ENCODE data around the gene LENG9.
A peak's percentile ranks its signal among the peaks of the same experiment; 100 is the strongest.

LENG9 gene

GRCh38 chr19:54436031-54436523 lies 27.5 kb downstream of the LENG9 start:
- no peak for ATAC-seq

GRCh38 chr19:54435551-54436016 lies 28.0 kb downstream of the LENG9 start:
- no peak for ATAC-seq

DNA sequence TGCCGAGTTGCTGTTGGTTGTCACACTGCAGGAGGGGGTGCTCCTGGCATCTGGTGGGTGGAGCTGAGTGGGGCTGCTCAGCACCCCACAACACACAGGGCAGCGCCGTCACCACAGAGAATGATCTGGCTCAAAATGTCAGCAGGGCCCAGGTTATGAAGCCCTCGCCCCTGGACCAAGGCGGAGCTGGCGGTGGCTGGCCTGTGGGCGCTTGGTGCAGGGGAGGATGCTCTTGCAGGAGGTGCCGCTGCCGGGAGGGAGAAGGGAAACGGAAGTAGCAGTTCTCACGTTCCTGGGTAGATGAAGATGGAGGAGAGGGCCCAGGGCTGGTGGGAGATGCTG lies 28.7 kb downstream of the LENG9 start:
- no peak for ATAC-seq

DNA sequence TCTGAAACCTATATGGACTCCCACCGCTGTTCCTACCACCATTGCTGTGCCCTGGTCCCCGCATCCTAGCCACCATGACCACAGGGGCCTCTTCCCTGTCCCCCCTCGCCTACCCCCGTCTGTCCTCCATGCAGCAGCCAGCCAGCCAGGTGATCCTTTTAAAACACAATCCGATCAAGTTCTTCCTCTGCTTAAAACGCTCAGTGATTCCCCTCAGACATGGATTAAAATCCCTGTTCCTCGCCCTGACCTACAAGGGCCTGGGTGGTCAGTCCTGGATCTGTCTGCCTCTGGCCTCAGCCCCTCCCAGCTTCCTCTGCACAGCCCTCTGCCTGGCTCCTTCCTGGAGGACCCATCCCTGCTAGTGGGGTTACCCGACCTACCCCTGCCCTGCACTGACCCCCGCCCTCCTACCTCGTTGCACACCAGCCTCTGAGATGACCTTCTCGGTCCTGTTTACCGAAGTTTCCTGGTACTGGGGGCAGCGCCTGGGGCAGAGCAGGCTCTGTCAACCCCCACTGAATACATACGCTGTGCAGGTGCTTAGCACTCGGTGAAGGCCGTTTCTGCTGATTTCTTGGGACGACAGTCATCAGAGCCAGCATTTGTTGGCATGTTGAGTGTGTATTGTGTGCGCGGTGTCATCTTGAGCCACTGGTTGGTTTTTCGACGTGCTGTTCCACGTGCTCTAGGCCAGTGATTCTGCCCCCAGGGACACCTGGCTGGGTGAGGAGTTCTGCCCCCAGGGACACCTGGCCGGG lies 29.3 kb downstream of the LENG9 start:
- no peak for ATAC-seq

DNA sequence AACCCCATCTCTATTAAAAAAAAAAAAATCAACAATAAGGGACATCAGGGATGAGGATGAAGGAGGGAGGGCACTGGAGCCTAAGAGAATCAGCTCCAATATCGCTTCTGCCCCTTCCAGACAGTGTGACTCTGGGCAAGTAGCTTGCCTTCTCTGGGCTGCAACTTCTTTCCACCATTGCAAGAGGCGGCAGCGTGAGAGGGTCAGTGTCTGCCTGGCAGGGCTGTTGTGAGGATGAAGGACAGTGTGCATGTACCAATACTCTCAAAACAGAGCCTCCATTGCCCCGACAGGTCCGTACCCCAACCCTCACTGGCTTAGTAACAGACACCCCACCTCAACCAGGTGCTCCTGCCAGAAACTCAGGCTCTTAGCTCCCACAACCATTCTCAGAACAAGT lies 29.9 kb downstream of the LENG9 start:
- no peak for ATAC-seq

DNA sequence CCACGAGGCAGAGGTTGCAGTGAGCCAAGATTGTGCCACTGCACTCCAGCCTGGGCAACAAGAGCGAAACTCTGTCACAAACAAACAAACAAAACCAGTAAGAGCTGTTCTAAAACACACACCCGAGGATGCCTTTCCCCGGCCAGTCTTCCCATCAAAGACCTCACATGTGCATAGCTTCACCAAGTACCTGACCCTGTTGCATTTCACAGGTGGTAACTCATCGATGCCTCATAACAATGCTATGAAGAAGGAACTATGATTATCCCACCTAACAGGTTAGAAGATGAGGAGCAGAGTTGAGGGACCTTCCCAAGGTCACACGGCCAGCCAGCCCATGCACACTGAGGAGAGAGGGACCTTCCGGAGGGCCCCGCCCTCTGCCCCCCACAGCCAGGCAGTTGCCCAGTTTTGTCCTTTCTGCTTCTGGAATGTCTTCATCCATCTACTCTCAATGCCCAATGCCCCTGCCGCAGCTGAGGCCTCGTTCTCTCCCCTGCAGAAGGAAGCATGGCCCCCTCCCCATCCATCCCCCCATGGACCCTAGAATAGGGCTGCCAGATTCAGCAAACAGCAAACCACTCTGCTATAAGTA lies 31.3 kb downstream of the LENG9 start:
- ATAC-seq, result no peak

GRCh38 chr19:54431255-54431838 lies 32.2 kb downstream of the LENG9 start:
- ATAC-seq, result no peak

DNA sequence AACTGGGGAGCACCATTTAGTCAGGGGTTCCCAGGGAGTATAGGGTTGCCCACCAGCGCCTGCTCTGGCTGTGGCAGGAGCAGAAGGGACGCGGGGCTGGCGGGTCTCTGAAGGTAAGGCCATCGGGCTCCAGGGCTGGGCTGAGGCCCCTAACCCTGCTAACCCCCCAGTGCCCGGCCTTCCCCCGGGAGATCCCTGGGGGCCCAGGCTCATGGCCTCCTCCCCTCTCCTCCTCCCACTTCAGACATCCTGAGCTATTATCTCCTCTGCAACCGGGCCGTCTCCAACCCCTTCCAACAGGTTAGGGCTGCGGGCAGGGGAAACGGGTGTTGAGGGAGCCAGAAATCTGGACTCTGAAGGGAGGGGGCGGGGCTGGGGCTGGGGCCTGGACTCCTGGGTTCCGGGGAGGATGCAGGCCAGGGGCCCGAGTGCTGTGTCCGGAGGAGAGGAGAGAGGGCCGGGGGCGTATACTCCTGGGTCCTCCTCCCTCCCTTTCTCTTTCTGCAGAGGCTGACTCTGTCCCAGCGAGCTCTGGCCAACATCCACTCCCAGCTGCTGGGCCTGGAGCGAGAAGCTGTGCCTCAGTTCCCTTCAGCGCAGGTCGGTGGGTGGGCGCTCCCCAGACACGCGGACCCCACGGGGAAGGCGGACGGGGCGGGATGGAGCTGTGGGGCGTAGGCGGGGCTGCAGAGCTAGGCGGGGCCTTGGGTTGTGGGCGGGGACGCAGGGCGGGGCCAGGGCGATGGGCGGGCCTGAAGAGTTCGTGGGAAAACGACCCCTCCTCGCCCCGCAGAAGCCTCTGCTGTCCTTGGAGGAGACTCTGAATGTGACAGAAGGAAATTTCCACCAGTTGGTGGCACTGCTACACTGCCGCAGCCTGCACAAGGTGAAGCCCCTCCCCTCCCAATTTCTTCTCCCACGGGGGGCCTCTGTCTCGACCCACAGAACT lies 33.0 kb downstream of the LENG9 start:
- ATAC-seq, result peak; percentile 65 to 72

DNA sequence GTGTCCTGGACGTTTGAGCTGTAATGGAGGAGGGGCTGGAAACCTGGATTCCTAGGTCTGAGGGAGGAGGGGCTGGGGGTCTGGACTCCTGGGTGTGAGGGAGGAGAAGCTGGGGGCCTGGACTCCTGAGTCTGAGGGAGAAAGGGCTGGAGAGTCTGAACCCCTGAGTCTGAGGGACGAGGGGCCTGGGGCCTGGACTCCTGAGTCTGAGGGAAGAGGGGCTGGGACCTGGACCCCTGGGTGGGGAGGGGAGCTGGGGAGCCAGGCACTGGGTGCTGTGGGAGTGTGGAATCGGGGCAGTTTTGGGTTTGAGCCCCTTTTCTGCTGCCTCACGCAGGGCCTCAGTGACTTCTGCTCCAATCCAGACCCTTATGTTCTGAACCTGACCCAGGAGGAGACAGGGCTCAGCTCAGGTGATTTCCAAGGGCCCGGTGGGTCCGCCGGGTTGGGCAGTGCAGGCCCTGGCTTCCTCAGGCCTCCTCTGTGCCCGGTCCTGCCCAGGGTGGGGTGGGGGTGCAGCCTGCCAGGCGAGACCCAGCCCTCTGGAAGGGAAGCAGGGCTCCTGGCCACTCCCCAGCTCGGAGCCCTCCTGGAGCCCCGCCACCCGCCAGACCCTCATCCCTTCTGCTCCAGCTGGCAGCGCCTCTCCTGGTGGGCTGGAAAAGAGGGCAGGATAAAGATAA lies 33.9 kb downstream of the LENG9 start:
- no peak for ATAC-seq

- no peak for ATAC-seq
These were observed 34.4 kb downstream of the LENG9 start for GRCh38 chr19:54429176-54429495.

- no peak for ATAC-seq
These were observed 35.0 kb downstream of the LENG9 start for GRCh38 chr19:54428323-54429175.

DNA sequence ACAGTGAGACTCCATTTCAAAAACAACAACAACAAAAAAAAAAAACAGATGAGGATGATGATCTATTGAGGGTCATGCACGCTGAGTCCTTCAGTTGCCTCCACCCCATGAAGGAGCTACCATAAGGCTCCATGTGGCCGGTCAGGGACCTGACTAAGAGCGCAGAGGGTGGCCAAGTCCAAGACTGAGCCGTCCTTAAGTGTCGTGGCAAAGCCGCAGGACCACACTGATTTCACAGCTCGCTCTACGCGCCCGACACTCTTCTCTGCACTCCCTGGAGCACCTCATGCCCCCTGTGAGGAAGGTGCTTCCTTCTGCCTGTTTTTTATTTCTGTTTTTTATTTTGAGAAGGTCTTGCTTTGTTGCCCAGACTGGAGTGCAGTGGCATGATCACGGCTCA lies 36.0 kb downstream of the LENG9 start:
- ATAC-seq, result no peak

- ATAC-seq, result no peak
These were observed 37.2 kb downstream of the LENG9 start for GRCh38 chr19:54426291-54426931.

DNA sequence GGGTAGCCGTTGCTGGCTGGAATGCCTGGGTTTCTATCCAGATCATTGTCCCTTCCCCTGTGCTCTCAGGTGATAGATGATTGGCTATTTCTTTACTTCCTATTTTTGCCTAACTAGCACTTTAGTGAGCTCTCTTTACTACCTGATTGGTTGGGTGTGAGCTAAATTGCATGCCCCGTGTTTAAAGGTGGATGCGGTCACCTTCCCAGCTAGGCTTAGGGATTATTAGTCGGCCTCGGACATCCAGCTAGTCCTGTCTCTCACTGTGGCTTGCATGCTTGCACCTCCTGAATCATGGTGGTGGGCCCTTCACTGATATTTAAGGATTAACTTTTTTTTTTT lies 38.2 kb downstream of the LENG9 start:
- no peak for ATAC-seq

DNA sequence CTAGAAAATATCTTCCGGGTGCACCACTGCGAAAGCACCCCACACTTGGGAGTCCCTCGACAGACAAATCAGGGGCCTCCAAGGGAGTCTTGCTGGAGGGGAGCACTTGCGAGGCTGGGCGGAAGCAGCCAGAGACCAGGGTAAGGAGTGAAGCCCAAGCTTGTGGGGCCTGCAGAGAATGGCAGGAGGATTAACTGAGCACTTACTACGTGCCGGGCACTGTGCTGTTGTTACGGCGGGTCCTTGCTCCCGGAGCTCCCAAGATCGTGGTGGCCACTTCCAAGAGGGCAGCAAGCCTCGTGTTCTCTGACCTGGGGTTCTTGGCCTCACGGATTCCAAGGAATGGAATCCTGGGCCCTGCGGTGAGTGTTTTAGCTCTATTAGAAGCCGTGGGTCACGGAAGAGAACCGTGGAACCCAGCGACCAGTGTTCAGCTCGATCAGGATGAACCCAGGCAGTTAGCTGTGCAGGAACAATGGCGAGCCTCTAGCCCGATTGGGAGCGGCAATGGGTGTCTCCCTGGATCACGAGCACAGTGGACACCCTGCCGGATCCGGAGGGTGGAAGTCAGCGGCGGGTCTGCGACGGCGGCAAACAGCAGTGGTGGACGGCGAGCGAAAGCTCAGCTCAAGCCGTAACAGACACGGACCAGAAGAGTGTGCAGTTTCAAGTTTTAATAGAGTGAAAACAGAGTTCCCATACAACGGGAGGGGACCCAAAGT lies 38.8 kb downstream of the LENG9 start:
- no peak for ATAC-seq

- ATAC-seq, result no peak
These were observed 39.4 kb downstream of the LENG9 start for GRCh38 chr19:54424201-54424600.

DNA sequence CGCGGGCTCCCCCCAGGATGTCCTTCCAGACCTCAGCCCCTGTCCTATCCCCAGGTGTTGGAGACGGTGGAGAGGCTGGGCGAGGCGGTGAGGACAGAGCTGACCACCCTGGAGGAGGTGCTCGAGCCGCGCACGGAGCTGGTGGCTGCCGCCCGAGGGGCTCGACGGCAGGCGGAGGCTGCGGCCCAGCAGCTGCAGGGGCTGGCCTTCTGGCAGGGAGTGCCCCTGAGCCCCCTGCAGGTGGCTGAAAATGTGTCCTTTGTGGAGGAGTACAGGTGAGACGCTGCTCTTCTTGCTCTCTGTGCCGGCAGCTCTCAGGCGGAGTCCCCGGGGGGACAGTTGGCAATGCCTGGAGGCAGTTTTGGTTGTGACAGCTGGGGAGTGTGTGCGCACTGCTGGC lies 41.4 kb downstream of the LENG9 start:
- ATAC-seq, result no peak

GRCh38 chr19:54421521-54421920 lies 42.1 kb downstream of the LENG9 start:
- no peak for ATAC-seq

DNA sequence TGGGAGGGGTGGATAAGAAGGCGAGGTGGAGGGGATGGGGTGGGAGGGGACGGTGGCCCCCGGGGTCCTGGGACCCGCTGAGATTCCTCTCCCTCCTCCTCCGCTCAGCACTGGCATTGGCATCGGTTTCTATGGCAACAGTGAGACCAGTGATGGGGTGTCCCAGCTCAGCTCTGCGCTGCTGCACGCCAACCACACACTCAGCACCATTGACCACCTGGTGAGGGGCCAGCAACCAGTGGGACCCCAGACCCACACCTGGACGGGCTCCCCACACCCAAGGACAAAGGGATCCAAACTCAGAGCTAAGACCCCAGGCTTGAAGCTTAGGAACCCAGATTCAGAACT lies 42.4 kb downstream of the LENG9 start:
- no peak for ATAC-seq

DNA sequence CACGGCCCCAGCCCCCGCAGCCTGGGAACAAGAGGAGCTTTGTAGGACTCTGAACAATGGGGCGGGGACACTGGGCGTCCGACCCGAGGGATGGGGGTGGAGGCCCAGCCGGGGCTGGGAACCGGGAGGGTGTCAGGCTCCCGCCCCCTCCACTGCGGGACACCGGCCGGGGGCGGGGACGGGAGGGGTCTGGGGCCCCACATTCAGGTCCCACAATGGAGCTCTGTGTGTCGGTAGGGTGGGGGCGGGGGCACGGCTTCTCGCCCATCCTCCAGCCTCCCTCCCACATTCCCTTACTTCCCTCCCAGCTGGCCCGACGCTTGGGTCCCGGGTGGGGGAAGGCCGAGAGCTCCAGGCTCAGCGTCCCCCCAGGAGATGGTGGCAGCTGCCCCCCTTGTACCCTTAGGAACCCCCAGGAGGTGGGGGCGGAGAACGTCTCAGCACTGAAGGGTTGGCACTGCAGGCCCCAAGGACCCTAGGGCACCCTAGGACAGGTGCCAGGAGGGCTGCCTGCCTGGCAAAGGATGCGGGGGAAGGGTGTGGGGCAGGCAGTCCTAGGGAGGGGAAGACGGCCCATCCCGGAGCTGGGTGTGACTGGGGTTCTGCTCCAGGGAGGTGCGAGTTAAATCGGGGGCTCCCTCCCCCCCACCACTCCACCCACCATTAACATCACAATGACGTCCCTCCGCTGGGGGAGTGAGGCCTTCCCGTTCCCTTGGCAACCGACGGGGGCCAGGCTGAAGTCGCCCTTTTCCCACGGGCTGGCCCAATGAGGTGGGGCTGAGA lies 43.0 kb downstream of the LENG9 start:
- ATAC-seq, result no peak

All from activated CD4-positive, CD25-positive, alpha-beta regulatory T cell treated with anti-CD3 and anti-CD28 coated beads, Interleukin-2, amount 50 U/mL, for 24 hours (primary cell).